ENCODE data around the gene SLC25A14. TPM values are rescaled to one million over a fixed set of nuclear protein-coding genes. Genes with fewer than 3 reads are reported as not detected.

Gene SLC25A14
- total RNA-seq, 1 donor from 2014 or later = 17.4 TPM

DNA sequence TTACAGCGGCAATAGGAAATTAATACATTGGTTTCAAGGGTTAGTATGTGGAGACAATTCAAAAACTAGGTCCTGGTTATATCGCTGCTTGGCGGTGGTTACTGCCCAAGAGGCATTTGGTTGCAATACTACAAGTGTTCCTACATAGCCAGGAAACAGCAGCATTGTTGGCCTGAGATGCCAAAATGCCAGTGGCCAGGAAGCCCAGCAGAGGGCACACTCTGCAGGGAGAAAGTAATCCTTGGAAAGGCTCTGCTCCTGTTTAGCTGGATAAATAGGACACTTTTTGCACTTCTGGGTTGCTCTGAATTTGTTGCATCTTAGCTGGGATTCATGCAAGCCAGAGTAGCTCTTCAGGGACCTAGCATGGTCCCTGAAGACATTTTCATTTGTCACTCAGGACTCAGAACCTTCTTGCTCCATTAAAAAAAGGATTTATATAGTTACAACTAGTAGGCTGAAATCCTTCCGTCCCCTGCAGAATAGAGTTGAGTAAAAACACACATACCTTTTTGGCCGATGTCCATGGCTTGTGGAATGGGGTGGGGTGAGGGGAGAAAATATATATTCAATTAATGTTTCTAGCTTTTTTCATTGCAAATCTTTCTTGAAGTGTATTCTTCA is 53.8 kb downstream of the SLC25A14 start:
- H3K27ac ChIP-seq (ENCODE audit: low read depth, low read length) = no peak overlapping the region
- Mint-ChIP-seq H3K9me3 (ENCODE audit: unreplicated experiment) (no peaks in the 10 kb centered on the region), H3K27me3 (ENCODE audit: low read depth, unreplicated experiment) (peaks cover 7% of the 10 kb centered on the region), H3K27ac (ENCODE audit: unreplicated experiment) (no peak overlapping the region), H3K4me3 (ENCODE audit: unreplicated experiment) (no peak overlapping the region), H3K36me3 (ENCODE audit: low read depth, unreplicated experiment) (no peaks in the 10 kb centered on the region), H3K4me1 (ENCODE audit: low read depth, unreplicated experiment) (no peaks in the 10 kb centered on the region)
- no peak for TF ChIP-seq EZH2 (IDR thresholded peaks at IDR 0.05; ENCODE audit: insufficient read depth, low read length)
- TF ChIP-seq, protein P1, sequence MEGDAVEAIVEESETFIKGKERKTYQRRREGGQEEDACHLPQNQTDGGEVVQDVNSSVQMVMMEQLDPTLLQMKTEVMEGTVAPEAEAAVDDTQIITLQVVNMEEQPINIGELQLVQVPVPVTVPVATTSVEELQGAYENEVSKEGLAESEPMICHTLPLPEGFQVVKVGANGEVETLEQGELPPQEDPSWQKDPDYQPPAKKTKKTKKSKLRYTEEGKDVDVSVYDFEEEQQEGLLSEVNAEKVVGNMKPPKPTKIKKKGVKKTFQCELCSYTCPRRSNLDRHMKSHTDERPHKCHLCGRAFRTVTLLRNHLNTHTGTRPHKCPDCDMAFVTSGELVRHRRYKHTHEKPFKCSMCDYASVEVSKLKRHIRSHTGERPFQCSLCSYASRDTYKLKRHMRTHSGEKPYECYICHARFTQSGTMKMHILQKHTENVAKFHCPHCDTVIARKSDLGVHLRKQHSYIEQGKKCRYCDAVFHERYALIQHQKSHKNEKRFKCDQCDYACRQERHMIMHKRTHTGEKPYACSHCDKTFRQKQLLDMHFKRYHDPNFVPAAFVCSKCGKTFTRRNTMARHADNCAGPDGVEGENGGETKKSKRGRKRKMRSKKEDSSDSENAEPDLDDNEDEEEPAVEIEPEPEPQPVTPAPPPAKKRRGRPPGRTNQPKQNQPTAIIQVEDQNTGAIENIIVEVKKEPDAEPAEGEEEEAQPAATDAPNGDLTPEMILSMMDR (IDR thresholded peaks at IDR 0.05; ENCODE audit: insufficient read depth, low read depth, low read length) = peak; percentile 64
- FAIRE-seq = peak; percentile 82
- H2AFZ ChIP-seq (ENCODE audit: low read depth, low read length) = no peak overlapping the region
- H3K4me1 ChIP-seq (ENCODE audit: insufficient read depth, low read length) = no peaks in the 10 kb centered on the region
- no peaks in the 10 kb centered on the region for H3K27me3 ChIP-seq (ENCODE audit: insufficient read depth, low read length)
- H3K9me3 ChIP-seq (ENCODE audit: insufficient read depth, low read depth, low read length) = no peaks in the 10 kb centered on the region
- no peaks in the 10 kb centered on the region for H3K36me3 ChIP-seq (ENCODE audit: insufficient read depth, low read length)
- DNase-seq (ENCODE audit: low read depth) = peak; percentile 15
- no peak overlapping the region for H3K4me3 ChIP-seq (ENCODE audit: insufficient read depth, low read depth, low read length)
- no peaks in the 10 kb centered on the region for H4K20me1 ChIP-seq (ENCODE audit: insufficient read depth, low read length)
- no peaks in the 10 kb centered on the region for H3K79me2 ChIP-seq (ENCODE audit: insufficient read depth, low read length)
- no peak overlapping the region for H3K4me2 ChIP-seq (ENCODE audit: low read length)
- no peak overlapping the region for H3K9ac ChIP-seq (ENCODE audit: low read length)

DNA sequence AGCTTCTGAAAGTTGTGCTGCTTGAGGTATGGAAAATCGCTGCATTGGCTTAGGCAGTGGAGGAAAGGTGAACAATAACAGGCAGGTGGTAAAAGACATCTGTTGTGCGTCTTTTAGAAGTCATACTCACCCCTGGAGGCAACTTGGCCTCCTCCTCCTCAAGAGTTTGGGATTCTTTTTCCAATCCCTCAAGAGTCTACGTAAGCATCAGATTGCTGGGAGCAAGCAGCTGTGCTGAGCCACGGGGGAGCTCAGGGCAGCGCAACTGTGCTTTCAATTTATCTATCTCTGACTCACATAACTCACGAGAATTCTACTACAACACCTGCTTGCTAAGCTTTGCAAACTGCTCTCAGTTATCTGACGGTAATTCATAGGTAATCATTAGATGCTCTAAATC is 55.6 kb downstream of the SLC25A14 start:
- Mint-ChIP-seq H3K36me3 (ENCODE audit: low read depth, unreplicated experiment) (no peaks in the 10 kb centered on the region), H3K27ac (ENCODE audit: unreplicated experiment) (no peak overlapping the region), H3K9me3 (ENCODE audit: unreplicated experiment) (no peaks in the 10 kb centered on the region), H3K4me1 (ENCODE audit: low read depth, unreplicated experiment) (no peaks in the 10 kb centered on the region), H3K4me3 (ENCODE audit: unreplicated experiment) (no peak overlapping the region), H3K27me3 (ENCODE audit: low read depth, unreplicated experiment) (peaks cover 15% of the 10 kb centered on the region)
- Histone ChIP-seq H3K36me3 (ENCODE audit: insufficient read depth, low read length) (no peaks in the 10 kb centered on the region), H3K27me3 (ENCODE audit: insufficient read depth, low read length) (no peaks in the 10 kb centered on the region), H3K79me2 (ENCODE audit: insufficient read depth, low read length) (no peaks in the 10 kb centered on the region), H3K4me2 (ENCODE audit: low read length) (no peak overlapping the region), H3K9me3 (ENCODE audit: insufficient read depth, low read depth, low read length) (no peaks in the 10 kb centered on the region), H3K9ac (ENCODE audit: low read length) (no peak overlapping the region), H3K4me1 (ENCODE audit: insufficient read depth, low read length) (no peaks in the 10 kb centered on the region), H4K20me1 (ENCODE audit: insufficient read depth, low read length) (no peaks in the 10 kb centered on the region), H3K27ac (ENCODE audit: low read depth, low read length) (no peak overlapping the region), H3K4me3 (ENCODE audit: insufficient read depth, low read depth, low read length) (no peak overlapping the region), H2AFZ (ENCODE audit: low read depth, low read length) (no peak overlapping the region)
- no peak for FAIRE-seq
- no peak for DNase-seq (ENCODE audit: low read depth)
- no peak for TF ChIP-seq EZH2 (IDR thresholded peaks at IDR 0.05; ENCODE audit: insufficient read depth, low read length)
- TF ChIP-seq, protein P1 (IDR thresholded peaks at IDR 0.05; ENCODE audit: insufficient read depth, low read depth, low read length) = no peak

Measured in astrocyte (in vitro differentiated cells and primary cell).